ENCODE data around the gene PARP16.

DNA sequence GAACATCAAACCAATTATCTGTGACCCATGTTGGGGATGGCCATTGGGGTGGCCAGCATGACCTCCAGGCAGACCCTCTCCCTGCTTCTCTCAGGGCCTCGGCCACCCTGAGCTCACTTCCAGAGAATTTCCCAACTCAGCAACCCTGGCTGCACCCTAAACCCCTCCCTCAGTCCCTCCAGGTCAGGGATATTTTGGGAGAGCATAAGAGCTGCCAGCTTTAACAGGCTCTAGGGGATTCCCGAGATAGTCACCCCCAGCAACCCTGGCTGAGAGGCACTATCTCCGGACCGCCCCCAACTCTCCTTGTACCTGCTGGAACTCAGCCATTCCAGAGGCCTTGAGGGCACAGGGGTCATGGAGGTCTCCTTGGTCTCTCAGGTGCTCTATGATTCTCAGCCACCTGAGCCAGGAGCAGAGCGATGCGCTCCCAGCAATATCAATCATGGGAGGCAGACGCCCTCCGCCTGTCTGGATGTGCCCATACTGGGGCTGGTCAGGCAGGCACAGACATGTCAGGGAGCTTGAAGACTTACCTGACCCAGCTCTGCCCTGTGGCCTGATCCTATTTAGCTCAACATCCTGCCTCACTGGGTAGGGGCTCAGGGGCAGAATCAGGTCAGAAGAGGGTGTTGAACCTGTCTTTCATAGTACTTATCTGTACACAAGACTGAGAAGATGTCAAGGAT is 40.5 kb downstream of the PARP16 start:
- TF ChIP-seq, protein P1, sequence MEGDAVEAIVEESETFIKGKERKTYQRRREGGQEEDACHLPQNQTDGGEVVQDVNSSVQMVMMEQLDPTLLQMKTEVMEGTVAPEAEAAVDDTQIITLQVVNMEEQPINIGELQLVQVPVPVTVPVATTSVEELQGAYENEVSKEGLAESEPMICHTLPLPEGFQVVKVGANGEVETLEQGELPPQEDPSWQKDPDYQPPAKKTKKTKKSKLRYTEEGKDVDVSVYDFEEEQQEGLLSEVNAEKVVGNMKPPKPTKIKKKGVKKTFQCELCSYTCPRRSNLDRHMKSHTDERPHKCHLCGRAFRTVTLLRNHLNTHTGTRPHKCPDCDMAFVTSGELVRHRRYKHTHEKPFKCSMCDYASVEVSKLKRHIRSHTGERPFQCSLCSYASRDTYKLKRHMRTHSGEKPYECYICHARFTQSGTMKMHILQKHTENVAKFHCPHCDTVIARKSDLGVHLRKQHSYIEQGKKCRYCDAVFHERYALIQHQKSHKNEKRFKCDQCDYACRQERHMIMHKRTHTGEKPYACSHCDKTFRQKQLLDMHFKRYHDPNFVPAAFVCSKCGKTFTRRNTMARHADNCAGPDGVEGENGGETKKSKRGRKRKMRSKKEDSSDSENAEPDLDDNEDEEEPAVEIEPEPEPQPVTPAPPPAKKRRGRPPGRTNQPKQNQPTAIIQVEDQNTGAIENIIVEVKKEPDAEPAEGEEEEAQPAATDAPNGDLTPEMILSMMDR (IDR thresholded peaks at IDR 0.05): no peak
- no peak for TF ChIP-seq POLR2A (IDR thresholded peaks at IDR 0.05)

All from uterus (tissue), 2 donors.